ENCODE results near the gene GRK4.

GRCh38 chr4:3071811-3072210 lies 108.4 kb downstream of the GRK4 start:
- TF ChIP-seq CTCF (IDR thresholded peaks at IDR 0.05) (no peak), POLR2A (IDR thresholded peaks at IDR 0.05) (no peak)

All from breast epithelium (tissue), 3 donors.